ENCODE measurements around the gene NFIA. TPM values are rescaled to one million over a fixed set of nuclear protein-coding genes. Genes with fewer than 3 reads are reported as not detected.

Gene NFIA
- total RNA-seq, 1 experiment from 2014 or later, result 0.35 TPM

DNA sequence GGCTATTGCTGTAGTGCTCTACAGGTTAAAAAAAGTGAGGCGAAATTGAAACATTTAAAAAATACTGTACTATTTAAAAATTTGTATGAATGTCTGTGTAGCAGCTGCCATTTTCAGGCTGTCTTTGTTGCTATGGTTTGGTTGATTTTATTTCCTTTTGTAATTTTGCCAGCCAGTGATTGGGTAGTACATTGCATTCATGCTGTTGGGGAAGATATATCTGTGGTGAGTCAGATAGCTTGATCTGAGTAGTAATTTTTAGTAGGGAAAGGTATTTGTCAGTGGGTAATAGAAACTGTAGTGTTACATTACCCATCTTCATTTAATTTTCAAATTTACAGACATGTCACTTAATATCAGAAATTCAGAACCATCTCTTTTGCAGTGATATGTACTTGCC lies 15.0 kb downstream of the NFIA start:
- H3K4me1 Mint-ChIP-seq, result no peaks in the 10 kb centered on the region
- no peaks in the 10 kb centered on the region for H3K9me3 ChIP-seq (ENCODE audit: control insufficient read depth, low read depth, low read length)
- DNase-seq, result no peak
- no peak overlapping the region for H3K23ac ChIP-seq (ENCODE audit: insufficient read length, low read depth, low read length)
- no peak overlapping the region for H3K4ac ChIP-seq (ENCODE audit: low read depth, low read length)
- H3K27me3 ChIP-seq (ENCODE audit: insufficient read depth, low read length), result no peaks in the 10 kb centered on the region
- H4K91ac ChIP-seq (ENCODE audit: insufficient read length, low read depth, low read length), result no peak overlapping the region
- H3K27ac Mint-ChIP-seq, result no peak overlapping the region
- no peak overlapping the region for H3K27ac ChIP-seq (ENCODE audit: insufficient read length, low read depth, low read length)
- no peak overlapping the region for H3K56ac ChIP-seq (ENCODE audit: insufficient read length, low read depth, low read length)
- H4K8ac ChIP-seq (replicated peaks; ENCODE audit: insufficient read length, low read depth, low read length), result no peak overlapping the region
- H3K79me2 ChIP-seq (ENCODE audit: insufficient read depth, low read length), result no peaks in the 10 kb centered on the region
- no peak overlapping the region for H2BK20ac ChIP-seq (ENCODE audit: low read depth, low read length, poor library complexity, severe bottlenecking)
- H2AFZ ChIP-seq (ENCODE audit: low read length), result no peak overlapping the region
- no peak overlapping the region for H2AK5ac ChIP-seq (ENCODE audit: insufficient read length, low read length)
- TF ChIP-seq, protein P1, sequence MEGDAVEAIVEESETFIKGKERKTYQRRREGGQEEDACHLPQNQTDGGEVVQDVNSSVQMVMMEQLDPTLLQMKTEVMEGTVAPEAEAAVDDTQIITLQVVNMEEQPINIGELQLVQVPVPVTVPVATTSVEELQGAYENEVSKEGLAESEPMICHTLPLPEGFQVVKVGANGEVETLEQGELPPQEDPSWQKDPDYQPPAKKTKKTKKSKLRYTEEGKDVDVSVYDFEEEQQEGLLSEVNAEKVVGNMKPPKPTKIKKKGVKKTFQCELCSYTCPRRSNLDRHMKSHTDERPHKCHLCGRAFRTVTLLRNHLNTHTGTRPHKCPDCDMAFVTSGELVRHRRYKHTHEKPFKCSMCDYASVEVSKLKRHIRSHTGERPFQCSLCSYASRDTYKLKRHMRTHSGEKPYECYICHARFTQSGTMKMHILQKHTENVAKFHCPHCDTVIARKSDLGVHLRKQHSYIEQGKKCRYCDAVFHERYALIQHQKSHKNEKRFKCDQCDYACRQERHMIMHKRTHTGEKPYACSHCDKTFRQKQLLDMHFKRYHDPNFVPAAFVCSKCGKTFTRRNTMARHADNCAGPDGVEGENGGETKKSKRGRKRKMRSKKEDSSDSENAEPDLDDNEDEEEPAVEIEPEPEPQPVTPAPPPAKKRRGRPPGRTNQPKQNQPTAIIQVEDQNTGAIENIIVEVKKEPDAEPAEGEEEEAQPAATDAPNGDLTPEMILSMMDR (conservative IDR thresholded peaks at IDR 0.05), result no peak
- no peaks in the 10 kb centered on the region for H3K4me1 ChIP-seq (ENCODE audit: insufficient read depth, low read length)
- H3K18ac ChIP-seq (ENCODE audit: insufficient read length, low read depth, low read length), result no peak overlapping the region
- no CpG with 5 or more reads among the region's 1 CpG for WGBS (ENCODE audit: extremely low coverage, insufficient read length, low lambda C conversion rate)
- H3K23me2 ChIP-seq (ENCODE audit: insufficient read length, low read depth, low read length, poor library complexity, severe bottlenecking), result no peaks in the 10 kb centered on the region
- no peak overlapping the region for H3K14ac ChIP-seq (ENCODE audit: insufficient read depth, low read length)
- H3K79me1 ChIP-seq (ENCODE audit: insufficient read depth, low read depth, low read length, poor library complexity, severe bottlenecking), result no peaks in the 10 kb centered on the region
- H2BK12ac ChIP-seq (ENCODE audit: insufficient read length, low read depth, low read length), result no peak overlapping the region
- no peak overlapping the region for H2BK15ac ChIP-seq (ENCODE audit: low read depth, low read length)
- H3K27me3 Mint-ChIP-seq (ENCODE audit: low read depth), result no peaks in the 10 kb centered on the region
- H3T11ph ChIP-seq (ENCODE audit: low read length), result no peak overlapping the region
- no peak overlapping the region for H2BK5ac ChIP-seq (ENCODE audit: insufficient read length, low read length)
- no peaks in the 10 kb centered on the region for H4K20me1 ChIP-seq (ENCODE audit: control insufficient read depth, insufficient read depth, insufficient read length)
- H3K4me3 Mint-ChIP-seq, result no peak overlapping the region
- H4K5ac ChIP-seq (ENCODE audit: insufficient read length, low read depth, low read length), result no peak overlapping the region
- no peak overlapping the region for H3K9ac ChIP-seq (ENCODE audit: extremely low read depth, insufficient read length, low read length)
- no peak overlapping the region for H2BK120ac ChIP-seq (ENCODE audit: low read depth, low read length, poor library complexity, severe bottlenecking)
- no peak overlapping the region for H3K4me2 ChIP-seq (ENCODE audit: insufficient read depth, insufficient read length, low read length)
- no peaks in the 10 kb centered on the region for H3K9me3 Mint-ChIP-seq
- no peaks in the 10 kb centered on the region for H3K36me3 Mint-ChIP-seq (ENCODE audit: insufficient read depth in 1 of 3, low read depth in 3 of 3)

Measured in H9 (cell line).